Muscle of arm (tissue), 14 donors: ENCODE data around the gene OR13C3. TPM values are rescaled to one million over a fixed set of nuclear protein-coding genes. Genes with fewer than 3 reads are reported as not detected.
"Not testable (repeated sequence)": the region's sequence is repeated elsewhere in the genome, so short reads cannot be mapped to it uniquely, and the experiment has no call there.

ENCODE experiments used
- DNase-seq: peaks from one replicate; pipeline ENCODE4 v3.0.0-alpha.2; 2013
- long read RNA-seq, 11 donors: transcript quantifications; one replicate each; lab custom pipeline, GENCODE V29; 2026
- polyA plus RNA-seq, 12 donors: library from polyadenylated mRNA; unstranded; fragments of 120-200 nt; gene quantifications; one replicate each; pipeline ENCODE4 v1.2.1, GENCODE V29; 2013; ENCODE audit not compliant: insufficient read length in 12 of 12

The OR13C3 gene
- polyA plus RNA-seq, result not detected
- long read RNA-seq, donor 1, result 0 reads
- long read RNA-seq, donor 2, result 0 reads
- long read RNA-seq, donor 3, result 0 reads
- long read RNA-seq, donor 4, result 0 reads
- long read RNA-seq, donor 5, result 0 reads
- long read RNA-seq, donor 6, result 0 reads
- long read RNA-seq, donor 7, result 0 reads
- long read RNA-seq, donor 8, result 0 reads
- long read RNA-seq, donor 9, result 0 reads
- long read RNA-seq, donor 10, result 0 reads
- long read RNA-seq, donor 11, result 0 reads

- DNase-seq, result no peak
Observed at GRCh38 chr9:104536756-104537155, at the start of gene OR13C3. Gene OR13C3 (minus strand): TSS chr9:104536856. CDS start chr9:104536723, 133 bp downstream.

DNA sequence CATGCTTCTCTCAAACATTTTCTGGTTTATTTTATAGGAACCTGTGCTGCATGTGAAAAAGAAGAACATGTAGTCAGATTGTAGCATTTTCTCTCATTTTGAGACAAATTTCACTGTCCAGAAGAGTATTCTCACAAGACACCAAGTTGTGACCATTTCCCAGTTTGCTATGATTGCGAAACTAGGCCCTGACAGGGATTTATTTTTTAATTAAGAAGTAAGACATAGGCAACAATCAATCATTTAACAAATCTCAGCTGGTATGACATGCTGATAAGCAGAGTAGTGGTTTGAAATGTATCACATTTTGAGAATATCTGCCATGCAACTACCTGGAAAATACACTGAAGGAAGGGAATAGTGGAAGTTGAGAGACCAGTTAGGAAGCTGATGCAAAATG, 43.9 kb upstream of the OR13C3 start:
- DNase-seq, result no peak

GRCh38 chr9:104577263-104577662, 40.6 kb upstream of the OR13C3 start:
- DNase-seq, result no peak

- no peak for DNase-seq
Observed at GRCh38 chr9:104575456-104575855, 38.8 kb upstream of the OR13C3 start.

DNA sequence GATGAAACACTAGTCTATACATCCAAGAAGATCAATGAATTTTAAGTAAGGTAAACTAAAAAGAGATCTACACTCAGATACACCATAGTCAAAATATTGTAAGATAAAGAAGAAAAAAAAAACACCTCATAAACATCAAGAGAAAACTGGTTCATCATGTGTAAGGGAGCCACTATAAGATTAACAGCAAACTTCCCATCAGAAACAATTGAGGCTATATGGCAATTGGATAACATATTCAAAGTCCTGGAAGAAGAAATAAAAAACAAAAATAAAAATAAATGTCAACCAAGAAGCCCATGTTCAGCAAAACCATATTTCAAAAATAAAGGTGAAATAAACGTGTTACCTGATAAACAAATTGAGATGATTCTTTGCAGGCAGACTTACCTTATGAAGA, 36.0 kb upstream of the OR13C3 start:
- no peak for DNase-seq

DNA sequence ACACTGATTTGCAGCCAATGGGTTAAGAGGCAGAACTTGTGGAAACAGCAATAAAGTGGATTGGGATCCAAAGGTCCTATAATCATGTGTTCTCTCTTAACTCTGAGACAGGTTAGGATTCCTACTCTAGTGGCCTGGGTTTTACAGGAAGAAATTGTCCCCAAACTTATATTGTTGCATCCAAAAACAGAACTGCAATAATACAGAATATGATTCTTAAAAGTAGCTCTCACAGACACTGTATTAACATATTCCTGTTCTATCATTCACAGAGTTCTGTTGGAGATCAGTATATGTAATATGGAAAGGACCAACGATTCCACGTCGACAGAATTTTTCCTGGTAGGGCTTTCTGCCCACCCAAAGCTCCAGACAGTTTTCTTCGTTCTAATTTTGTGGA, 32.2 kb upstream of the OR13C3 start, which contains the start of gene OR13C8:
OR13C8 (plus strand) TSS at position 301 of the 400 bp plus-strand sequence; CDS start at position 301, 0 bp downstream.
- no peak for DNase-seq

DNA sequence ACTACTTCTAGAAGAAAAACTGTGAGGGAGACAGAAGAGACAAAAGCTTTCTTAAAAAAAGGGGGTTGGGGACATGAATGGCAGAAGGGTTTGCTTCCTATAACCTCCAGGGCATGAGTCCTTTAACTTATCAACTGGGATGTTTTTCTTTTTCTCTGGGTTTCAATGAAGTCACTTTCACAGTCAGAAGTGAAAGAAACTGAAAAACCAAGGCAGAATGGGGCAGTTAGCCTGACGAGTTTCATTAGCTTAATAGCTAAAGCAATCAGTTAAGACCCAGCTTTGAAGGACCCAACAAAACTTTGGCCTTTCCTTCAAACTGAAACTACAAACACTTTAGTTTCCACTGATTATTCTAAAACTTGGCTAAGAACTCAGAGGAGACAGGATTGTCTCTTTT, 27.7 kb upstream of the OR13C3 start:
- no peak for DNase-seq

DNA sequence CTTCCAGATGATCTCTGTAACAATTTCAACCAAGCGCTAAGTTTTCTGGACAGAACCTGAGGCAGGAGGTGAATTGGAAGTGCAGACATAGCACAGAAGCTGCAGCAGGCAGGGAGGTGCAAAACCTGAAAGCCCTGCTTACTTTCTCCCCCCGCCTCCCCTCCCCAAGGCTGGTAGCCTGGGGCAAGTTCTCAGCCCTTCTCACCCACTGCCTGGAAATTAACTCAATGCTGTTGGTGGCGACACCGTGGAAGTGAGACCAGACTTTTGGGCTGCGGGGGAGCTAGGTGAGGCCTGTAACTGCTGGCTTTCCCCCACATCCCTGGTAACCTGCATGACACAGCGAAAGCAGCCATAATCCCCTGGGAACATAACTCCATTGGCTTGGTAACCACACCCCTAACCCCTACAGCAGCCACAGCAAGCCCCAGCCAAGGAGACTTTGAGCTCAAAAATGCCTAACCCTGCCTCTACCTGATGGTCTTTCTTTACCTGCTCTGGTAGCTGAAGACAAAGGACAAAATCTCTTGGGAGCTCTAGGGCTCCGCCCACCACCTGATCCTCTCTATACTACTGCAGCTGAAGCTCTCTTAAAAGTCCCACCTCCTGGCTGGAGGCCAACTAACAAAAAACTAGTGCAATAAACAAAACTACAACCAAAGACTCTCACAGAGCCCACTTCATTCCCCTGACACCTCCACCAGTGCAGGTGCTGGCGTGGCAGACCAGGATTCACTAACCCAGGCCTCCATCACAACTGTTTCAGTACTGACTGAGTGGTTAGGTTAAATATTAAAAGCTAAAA, 20.4 kb upstream of the OR13C3 start:
- DNase-seq, result no peak

- no peak for DNase-seq
Observed at GRCh38 chr9:104555521-104555920, 18.9 kb upstream of the OR13C3 start.

GRCh38 chr9:104553261-104553660, 16.6 kb upstream of the OR13C3 start:
- DNase-seq, result no peak

- no peak for DNase-seq
Observed at GRCh38 chr9:104544644-104545043, 8.0 kb upstream of the OR13C3 start.

DNA sequence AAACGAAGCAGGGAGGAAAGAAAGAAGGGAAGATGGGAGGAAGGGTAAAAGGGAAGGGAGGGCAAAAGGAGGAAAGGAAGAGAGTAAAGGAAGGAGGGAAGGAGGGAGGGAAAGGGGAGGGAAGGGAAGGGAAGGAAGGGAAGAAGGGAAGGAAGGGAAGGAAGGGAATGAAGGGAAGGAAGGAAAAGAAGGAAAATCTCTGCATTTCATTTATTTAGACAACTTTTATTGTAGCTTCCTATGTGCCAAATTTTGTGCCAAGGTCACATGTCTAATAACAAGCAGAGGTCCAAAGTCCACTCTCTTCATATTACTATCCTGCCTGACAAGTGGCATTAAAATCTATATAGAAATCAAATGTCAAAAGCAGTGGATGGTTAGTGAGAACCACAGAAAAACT, 2.6 kb upstream of the OR13C3 start:
- no peak for DNase-seq

DNA sequence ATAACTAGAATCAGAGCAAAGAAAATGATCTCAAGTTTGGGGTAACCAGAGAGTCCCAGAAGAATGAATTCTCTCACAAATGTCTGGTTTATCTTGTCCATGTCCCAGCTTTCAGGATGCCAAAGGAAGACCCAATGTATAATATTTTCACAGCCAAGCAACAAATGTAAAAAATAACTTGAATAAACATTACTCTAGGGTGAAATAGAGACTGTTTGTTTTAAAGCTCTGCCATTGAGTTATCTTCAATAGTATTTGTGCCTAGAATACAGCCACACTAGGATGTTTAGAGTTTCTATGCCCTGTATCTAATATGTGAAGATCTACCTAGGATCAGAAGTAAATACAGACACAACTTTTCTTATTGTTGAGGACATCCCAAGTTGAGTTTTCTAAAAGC, 9.5 kb downstream of the OR13C3 start, which contains the start of gene OR13C4:
OR13C4 (minus strand) TSS at position 101 of the 400 bp plus-strand sequence; CDS start at position 101, 0 bp downstream.
- no peak for DNase-seq

DNA sequence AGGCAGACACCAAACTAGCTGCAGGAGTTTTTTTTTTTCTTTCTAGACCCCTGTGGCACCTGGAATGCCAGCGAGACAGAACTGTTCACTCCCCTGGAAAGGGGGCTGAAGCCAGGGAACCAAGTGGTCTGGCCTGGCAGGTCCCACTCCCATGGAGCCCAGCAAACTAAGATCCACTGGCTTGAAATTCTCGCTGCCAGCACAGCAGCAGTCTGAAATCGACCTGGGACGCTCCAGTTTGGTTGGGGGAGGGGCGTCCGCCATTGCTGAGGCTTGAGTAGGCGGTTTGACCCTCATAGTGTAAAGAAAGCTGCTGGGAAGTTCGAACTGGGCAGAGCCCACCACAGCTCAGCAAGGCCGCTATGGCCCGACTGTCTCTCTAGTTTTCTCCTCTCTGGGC, 16.4 kb downstream of the OR13C3 start:
- not testable (repeated sequence) for DNase-seq

GRCh38 chr9:104514901-104515300, 21.8 kb downstream of the OR13C3 start:
- no peak for DNase-seq

DNA sequence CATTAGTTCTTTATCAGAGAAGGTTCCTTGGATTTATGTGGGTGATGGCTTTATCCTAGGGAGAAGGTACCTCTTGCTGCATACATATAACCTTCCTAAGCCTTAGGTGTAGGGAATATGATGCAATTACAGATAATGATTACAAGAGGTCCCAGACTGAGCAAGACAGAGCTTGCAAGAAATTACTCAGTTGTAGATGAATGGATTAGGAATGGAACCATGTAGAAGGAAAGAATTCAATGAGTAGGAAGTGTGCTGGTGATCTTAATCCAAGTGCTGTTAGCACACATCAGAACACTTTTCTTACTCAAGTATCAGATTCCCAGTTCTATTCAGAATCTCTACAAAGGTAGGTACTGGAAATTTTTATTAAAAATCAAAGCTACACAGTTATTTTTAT, 30.1 kb downstream of the OR13C3 start:
- no peak for DNase-seq

- DNase-seq, result no peak
Observed at GRCh38 chr9:104503963-104504362, 32.7 kb downstream of the OR13C3 start, which contains the start of gene OR13F1. Gene OR13F1 (plus strand): TSS chr9:104504263. CDS start chr9:104504263, 0 bp downstream.

DNA sequence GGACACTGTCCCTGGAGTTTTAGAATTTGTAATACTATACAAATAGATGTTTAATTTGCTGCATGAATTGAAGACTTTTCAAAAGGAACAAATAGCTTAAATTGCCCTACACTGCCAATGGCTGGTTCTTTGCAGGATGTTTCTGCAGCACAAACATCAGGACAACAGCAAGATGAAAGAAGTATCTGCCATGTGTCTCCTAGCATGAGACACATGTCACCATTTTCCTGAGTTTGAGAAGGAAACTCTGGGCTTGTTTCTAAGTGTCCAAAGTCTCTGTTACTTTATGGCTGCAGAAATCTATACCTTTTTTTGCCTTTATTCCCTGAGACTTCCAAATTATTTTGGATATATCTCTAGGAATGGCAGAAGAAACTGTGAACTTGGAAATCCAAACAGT, 33.2 kb downstream of the OR13C3 start:
- DNase-seq, result no peak

DNA sequence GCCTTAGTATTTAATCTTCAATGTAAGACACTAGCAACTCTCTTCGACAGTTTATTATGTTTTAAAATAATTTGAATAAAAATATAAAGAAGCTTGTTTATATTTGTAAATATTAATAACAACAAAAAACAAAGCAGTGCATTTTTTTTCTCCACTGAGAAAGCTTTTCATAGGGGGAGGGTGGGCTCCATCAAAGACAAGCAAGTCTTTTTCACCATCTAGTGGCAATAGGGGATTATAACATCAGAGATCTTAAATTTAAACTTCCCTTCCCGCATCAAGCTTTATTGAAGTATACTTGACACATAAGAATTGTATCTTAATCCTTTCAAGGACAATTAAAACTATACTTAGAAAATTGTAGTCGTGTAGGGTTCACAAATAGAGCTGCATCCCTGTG, 41.8 kb downstream of the OR13C3 start:
- no peak for DNase-seq
